HepG2 (cell line): Measurements from ENCODE around the gene EMILIN1. TPM values are rescaled to one million over a fixed set of nuclear protein-coding genes. Genes with fewer than 3 reads are reported as not detected.

Experiments used
- FOXK1 ChIP-seq: sonication (generic); formaldehyde crosslinking; IDR thresholded peaks from 2 replicates; pipeline ENCODE4 v1.4.0; 2020; ENCODE audit warnings: low read depth, missing genetic modification reagents, borderline replicate concordance
- MLLT10 ChIP-seq: sonication (generic); formaldehyde crosslinking; IDR thresholded peaks from 2 replicates; pipeline ENCODE4 v1.4.0; 2020; ENCODE audit warnings: missing genetic modification reagents
- SKI ChIP-seq: fragments of 450-650 bp; IDR thresholded peaks from one replicate; pipeline ENCODE4 v1.6.1; 2018; ENCODE audit warnings: mild to moderate bottlenecking; ENCODE audit not compliant: partially characterized antibody
- STAG1 ChIP-seq: sonication (generic); formaldehyde crosslinking; IDR thresholded peaks from 2 replicates; pipeline ENCODE4 v1.4.0; 2020; ENCODE audit warnings: missing genetic modification reagents
- ZFX ChIP-seq: sonication (generic); formaldehyde crosslinking; IDR thresholded peaks from 2 replicates; pipeline ENCODE4 v1.4.0; 2020; ENCODE audit warnings: mild to moderate bottlenecking, low read depth, missing genetic modification reagents, moderate library complexity
- ZNF350 ChIP-seq: sonication (generic); formaldehyde crosslinking; IDR thresholded peaks from 2 replicates; pipeline ENCODE4 v1.4.0; 2020; ENCODE audit warnings: mild to moderate bottlenecking, low read depth, missing genetic modification reagents, borderline replicate concordance
- ZNF841 ChIP-seq: sonication (generic); formaldehyde crosslinking; IDR thresholded peaks from 2 replicates; pipeline ENCODE4 v1.8.1; 2023; ENCODE audit warnings: missing genetic modification reagents, borderline replicate concordance
- polyA plus RNA-seq, 8 experiments: library from polyadenylated mRNA; depleted of rRNA in 3 of 8; stranded (reverse) in 7 of 8; unstranded in 1 of 8; fragments of >200 nt; fragmentation: Illumina TruSeq in 4 of 8; extraction: Trizol in 4 of 8; gene quantifications; 2 replicates each; pipeline versions ENCODE4 v1.2.1 to v1.2.3, GENCODE V29; 2011 to 2016; ENCODE audit warnings: low read depth in 4 of 8, missing spikeins in 1 of 8, mixed read lengths in 1 of 8; ENCODE audit not compliant: insufficient read depth in 1 of 8
- total RNA-seq, 5 experiments: library from RNA; depleted of rRNA; stranded (reverse); fragments of >200 nt; fragmentation: Illumina TruSeq; extraction: Trizol; gene quantifications; 2 replicates each; pipeline ENCODE4 v1.2.3, GENCODE V29; 2016; ENCODE audit warnings: low read depth in 1 of 5
- TF ChIP-seq, protein P1 (sequence below): sonication (generic); formaldehyde crosslinking; IDR thresholded peaks from 2 replicates; pipeline ENCODE4 v1.5.0; 2020; ENCODE audit warnings: mild to moderate bottlenecking, missing genetic modification reagents
- TF ChIP-seq, protein P2 (sequence below): sonication (generic); formaldehyde crosslinking; IDR thresholded peaks from 2 replicates; pipeline ENCODE4 v1.5.0; 2020; ENCODE audit warnings: mild to moderate bottlenecking, missing genetic modification reagents
- TF ChIP-seq, protein P3 (sequence below): sonication (generic); formaldehyde crosslinking; IDR thresholded peaks from 2 replicates; pipeline ENCODE4 v1.5.1; 2020; ENCODE audit warnings: mild to moderate bottlenecking, missing genetic modification reagents, moderate library complexity
- TF ChIP-seq, protein P4 (sequence below): sonication (generic); formaldehyde crosslinking; IDR thresholded peaks from 2 replicates; pipeline ENCODE4 v1.5.1; 2020; ENCODE audit warnings: missing genetic modification reagents, mild to moderate bottlenecking, borderline replicate concordance
- TF ChIP-seq, protein P5 (sequence below): sonication (generic); formaldehyde crosslinking; conservative IDR thresholded peaks from 2 replicates; pipeline ENCODE4 v1.5.0; 2020; ENCODE audit warnings: missing genetic modification reagents

EMILIN1 gene
- total and polyA plus RNA-seq, 2 of the 13 experiments (the other 11 are each of a cell fraction or from before 2014, with no cell fraction given): 8.1 to 9.7 TPM

DNA sequence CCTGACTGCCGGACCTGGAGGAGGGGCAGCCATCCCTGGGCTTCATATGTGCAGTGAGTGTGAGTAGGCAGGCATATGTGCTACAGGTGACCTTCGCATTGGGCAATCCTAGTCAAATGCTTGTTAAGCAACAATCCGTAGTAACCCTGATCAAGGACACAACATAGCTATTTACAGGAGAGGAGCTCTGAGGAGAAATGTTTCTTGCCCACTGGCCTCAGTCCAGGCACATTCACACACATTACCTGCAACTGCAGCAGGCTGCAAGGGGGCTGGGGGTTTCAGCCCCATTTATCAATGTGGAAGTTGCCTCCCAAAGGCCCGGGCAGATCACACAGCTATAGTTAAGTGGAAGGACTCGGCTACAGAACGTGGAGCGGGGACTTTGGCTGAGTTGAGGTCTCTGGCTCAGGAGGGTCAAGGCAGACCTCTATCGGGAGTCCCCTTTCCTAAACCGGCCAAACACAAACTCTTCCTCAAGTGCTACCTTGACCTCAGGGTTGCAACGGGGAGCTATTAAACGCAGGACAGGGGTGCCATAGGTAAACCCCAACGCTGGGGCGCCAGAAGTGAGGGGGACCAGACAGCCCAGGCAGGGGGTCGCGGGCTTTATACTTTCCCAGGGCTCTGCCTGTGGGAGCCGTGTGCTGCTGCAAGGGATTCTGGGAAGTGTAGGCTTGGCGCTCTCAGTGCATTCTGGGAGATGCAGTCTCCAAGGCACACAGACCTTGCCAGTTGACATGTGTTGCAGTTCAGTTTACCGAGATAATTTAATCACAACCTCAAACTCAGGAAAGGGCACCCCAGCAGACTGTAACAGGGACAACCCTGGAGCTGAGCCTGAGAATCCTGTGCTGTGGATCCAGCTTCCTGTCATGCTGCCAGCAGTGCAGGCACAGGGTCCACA, 17.6 kb downstream of the EMILIN1 start (continued):
- TF ChIP-seq, protein P1, sequence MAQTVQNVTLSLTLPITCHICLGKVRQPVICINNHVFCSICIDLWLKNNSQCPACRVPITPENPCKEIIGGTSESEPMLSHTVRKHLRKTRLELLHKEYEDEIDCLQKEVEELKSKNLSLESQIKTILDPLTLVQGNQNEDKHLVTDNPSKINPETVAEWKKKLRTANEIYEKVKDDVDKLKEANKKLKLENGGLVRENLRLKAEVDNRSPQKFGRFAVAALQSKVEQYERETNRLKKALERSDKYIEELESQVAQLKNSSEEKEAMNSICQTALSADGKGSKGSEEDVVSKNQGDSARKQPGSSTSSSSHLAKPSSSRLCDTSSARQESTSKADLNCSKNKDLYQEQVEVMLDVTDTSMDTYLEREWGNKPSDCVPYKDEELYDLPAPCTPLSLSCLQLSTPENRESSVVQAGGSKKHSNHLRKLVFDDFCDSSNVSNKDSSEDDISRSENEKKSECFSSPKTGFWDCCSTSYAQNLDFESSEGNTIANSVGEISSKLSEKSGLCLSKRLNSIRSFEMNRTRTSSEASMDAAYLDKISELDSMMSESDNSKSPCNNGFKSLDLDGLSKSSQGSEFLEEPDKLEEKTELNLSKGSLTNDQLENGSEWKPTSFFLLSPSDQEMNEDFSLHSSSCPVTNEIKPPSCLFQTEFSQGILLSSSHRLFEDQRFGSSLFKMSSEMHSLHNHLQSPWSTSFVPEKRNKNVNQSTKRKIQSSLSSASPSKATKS (CRISPR knock-in tag): no peak
- peak; percentile 86 for TF ChIP-seq FOXK1 (CRISPR knock-in tag)
- TF ChIP-seq, protein P2, sequence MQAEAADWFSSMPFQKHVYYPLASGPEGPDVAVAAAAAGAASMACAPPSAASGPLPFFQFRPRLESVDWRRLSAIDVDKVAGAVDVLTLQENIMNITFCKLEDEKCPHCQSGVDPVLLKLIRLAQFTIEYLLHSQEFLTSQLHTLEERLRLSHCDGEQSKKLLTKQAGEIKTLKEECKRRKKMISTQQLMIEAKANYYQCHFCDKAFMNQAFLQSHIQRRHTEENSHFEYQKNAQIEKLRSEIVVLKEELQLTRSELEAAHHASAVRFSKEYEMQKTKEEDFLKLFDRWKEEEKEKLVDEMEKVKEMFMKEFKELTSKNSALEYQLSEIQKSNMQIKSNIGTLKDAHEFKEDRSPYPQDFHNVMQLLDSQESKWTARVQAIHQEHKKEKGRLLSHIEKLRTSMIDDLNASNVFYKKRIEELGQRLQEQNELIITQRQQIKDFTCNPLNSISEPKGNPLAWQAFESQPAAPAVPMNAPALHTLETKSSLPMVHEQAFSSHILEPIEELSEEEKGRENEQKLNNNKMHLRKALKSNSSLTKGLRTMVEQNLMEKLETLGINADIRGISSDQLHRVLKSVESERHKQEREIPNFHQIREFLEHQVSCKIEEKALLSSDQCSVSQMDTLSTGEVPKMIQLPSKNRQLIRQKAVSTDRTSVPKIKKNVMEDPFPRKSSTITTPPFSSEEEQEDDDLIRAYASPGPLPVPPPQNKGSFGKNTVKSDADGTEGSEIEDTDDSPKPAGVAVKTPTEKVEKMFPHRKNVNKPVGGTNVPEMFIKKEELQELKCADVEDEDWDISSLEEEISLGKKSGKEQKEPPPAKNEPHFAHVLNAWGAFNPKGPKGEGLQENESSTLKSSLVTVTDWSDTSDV (CRISPR knock-in tag): no peak
- peak; percentile 85 for TF ChIP-seq ZFX (CRISPR knock-in tag)
- TF ChIP-seq ZNF350 (CRISPR knock-in tag): peak; percentile 97
- TF ChIP-seq SKI: peak; percentile 28
- TF ChIP-seq STAG1 (CRISPR knock-in tag): peak; percentile 45
- TF ChIP-seq, protein P3, sequence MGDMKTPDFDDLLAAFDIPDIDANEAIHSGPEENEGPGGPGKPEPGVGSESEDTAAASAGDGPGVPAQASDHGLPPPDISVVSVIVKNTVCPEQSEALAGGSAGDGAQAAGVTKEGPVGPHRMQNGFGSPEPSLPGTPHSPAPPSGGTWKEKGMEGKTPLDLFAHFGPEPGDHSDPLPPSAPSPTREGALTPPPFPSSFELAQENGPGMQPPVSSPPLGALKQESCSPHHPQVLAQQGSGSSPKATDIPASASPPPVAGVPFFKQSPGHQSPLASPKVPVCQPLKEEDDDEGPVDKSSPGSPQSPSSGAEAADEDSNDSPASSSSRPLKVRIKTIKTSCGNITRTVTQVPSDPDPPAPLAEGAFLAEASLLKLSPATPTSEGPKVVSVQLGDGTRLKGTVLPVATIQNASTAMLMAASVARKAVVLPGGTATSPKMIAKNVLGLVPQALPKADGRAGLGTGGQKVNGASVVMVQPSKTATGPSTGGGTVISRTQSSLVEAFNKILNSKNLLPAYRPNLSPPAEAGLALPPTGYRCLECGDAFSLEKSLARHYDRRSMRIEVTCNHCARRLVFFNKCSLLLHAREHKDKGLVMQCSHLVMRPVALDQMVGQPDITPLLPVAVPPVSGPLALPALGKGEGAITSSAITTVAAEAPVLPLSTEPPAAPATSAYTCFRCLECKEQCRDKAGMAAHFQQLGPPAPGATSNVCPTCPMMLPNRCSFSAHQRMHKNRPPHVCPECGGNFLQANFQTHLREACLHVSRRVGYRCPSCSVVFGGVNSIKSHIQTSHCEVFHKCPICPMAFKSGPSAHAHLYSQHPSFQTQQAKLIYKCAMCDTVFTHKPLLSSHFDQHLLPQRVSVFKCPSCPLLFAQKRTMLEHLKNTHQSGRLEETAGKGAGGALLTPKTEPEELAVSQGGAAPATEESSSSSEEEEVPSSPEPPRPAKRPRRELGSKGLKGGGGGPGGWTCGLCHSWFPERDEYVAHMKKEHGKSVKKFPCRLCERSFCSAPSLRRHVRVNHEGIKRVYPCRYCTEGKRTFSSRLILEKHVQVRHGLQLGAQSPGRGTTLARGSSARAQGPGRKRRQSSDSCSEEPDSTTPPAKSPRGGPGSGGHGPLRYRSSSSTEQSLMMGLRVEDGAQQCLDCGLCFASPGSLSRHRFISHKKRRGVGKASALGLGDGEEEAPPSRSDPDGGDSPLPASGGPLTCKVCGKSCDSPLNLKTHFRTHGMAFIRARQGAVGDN (CRISPR knock-in tag): peak; percentile 95
- no peak for TF ChIP-seq ZNF841 (CRISPR knock-in tag)
- TF ChIP-seq, protein P4, sequence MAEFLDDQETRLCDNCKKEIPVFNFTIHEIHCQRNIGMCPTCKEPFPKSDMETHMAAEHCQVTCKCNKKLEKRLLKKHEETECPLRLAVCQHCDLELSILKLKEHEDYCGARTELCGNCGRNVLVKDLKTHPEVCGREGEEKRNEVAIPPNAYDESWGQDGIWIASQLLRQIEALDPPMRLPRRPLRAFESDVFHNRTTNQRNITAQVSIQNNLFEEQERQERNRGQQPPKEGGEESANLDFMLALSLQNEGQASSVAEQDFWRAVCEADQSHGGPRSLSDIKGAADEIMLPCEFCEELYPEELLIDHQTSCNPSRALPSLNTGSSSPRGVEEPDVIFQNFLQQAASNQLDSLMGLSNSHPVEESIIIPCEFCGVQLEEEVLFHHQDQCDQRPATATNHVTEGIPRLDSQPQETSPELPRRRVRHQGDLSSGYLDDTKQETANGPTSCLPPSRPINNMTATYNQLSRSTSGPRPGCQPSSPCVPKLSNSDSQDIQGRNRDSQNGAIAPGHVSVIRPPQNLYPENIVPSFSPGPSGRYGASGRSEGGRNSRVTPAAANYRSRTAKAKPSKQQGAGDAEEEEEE (CRISPR knock-in tag): no peak
- TF ChIP-seq, protein P5, sequence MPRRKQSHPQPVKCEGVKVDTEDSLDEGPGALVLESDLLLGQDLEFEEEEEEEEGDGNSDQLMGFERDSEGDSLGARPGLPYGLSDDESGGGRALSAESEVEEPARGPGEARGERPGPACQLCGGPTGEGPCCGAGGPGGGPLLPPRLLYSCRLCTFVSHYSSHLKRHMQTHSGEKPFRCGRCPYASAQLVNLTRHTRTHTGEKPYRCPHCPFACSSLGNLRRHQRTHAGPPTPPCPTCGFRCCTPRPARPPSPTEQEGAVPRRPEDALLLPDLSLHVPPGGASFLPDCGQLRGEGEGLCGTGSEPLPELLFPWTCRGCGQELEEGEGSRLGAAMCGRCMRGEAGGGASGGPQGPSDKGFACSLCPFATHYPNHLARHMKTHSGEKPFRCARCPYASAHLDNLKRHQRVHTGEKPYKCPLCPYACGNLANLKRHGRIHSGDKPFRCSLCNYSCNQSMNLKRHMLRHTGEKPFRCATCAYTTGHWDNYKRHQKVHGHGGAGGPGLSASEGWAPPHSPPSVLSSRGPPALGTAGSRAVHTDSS (CRISPR knock-in tag): 0 out of 2 replicates have a peak, but pooled peaks have one; percentile 2
- TF ChIP-seq MLLT10 (CRISPR knock-in tag): no peak
